GM20000 (cell line): ENCODE measurements around the gene HTRA2.

ENCODE experiments used
- DNase-seq: peaks from one replicate; pipeline ENCODE4 v3.0.0; 2012; ENCODE audit warnings: low spot score
- TF ChIP-seq, protein P1 (sequence below): IDR thresholded peaks from 2 replicates; pipeline ENCODE4 v1.5.1; 2012; ENCODE audit warnings: mild to moderate bottlenecking, control low read depth; ENCODE audit errors: extremely low read depth, missing control alignments

The HTRA2 gene

DNA sequence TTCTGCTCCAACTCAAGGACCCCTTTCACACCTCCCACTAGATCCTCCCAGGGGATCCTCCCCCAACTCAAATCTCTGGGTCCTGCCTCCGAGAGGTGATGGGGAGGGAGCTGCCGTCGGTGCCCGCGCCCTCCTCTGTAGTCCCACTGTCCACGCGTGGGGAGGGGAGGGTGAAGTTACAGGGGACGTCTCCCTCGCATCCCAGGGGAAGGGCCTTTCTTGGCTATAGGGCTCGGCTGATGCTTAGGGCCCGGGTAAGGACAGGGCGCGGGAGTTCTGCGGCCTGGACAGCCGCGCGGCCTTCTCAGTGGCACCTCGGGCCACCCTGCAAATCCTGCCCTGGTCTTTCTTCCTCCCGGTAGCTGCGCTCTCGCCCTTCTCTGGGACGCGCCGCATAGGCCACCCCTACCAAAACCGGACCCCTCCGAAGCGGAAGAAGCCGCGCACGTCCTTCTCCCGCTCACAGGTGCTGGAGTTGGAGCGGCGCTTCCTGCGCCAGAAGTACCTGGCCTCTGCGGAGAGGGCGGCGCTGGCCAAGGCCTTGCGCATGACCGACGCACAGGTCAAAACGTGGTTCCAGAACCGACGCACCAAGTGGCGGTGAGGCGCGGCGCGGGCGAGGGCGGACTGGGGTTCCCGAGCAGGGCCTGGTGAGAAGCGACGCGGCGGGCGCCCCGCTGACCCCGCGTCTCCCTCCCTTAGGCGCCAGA is 14.3 kb upstream of the HTRA2 start:
- DNase-seq: peak; percentile 45
- TF ChIP-seq, protein P1, sequence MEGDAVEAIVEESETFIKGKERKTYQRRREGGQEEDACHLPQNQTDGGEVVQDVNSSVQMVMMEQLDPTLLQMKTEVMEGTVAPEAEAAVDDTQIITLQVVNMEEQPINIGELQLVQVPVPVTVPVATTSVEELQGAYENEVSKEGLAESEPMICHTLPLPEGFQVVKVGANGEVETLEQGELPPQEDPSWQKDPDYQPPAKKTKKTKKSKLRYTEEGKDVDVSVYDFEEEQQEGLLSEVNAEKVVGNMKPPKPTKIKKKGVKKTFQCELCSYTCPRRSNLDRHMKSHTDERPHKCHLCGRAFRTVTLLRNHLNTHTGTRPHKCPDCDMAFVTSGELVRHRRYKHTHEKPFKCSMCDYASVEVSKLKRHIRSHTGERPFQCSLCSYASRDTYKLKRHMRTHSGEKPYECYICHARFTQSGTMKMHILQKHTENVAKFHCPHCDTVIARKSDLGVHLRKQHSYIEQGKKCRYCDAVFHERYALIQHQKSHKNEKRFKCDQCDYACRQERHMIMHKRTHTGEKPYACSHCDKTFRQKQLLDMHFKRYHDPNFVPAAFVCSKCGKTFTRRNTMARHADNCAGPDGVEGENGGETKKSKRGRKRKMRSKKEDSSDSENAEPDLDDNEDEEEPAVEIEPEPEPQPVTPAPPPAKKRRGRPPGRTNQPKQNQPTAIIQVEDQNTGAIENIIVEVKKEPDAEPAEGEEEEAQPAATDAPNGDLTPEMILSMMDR: no peak

DNA sequence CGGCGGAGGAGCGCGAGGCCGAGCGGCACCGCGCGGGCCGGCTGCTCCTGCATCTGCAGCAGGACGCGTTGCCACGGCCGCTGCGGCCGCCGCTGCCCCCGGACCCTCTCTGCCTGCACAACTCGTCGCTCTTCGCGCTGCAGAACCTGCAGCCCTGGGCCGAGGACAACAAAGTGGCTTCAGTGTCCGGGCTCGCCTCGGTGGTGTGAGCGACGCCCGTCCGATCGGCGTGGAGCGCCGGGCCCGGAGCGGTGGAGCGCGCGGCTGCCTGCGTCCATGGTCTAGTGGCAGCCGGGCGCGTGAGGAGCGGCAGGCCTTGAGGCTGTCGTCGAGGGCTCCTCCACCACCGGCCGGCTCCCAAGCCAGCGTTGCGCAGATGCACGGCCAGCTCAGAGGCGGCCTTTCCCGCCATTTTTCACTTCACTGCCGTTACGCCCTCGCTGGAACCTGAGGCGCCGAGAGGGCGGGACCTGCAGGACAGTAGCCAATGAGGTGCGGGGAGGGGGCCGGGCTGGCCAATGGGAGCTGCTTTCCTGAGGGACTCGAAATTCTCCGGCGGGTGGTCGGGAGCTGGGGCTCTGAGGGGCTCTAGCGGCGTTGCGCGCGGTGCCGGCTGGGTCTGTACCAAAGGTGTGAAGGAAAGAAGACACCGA is 13.6 kb upstream of the HTRA2 start:
- TF ChIP-seq, protein P1: no peak
- DNase-seq: peak; percentile 95

DNA sequence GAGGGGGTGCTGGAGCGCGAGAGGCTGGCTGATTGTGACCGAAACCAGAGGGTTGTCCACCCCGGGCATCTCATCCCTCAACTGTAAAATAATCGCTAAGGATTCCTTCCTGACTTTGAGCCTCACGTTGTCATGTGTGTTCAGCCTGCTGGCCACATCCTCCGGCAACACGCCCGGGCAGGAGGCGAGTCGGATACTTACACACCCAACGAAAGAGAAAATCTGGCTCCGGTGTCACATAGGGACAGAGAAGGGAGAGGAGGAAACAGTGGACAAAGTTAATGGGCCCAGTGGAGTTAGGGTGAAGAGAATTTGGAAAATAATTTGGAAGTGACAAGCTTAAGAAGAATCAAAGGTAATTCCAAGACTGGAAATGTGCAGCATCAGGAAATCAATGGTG is 13.1 kb upstream of the HTRA2 start:
- TF ChIP-seq, protein P1: no peak
- no peak for DNase-seq

DNA sequence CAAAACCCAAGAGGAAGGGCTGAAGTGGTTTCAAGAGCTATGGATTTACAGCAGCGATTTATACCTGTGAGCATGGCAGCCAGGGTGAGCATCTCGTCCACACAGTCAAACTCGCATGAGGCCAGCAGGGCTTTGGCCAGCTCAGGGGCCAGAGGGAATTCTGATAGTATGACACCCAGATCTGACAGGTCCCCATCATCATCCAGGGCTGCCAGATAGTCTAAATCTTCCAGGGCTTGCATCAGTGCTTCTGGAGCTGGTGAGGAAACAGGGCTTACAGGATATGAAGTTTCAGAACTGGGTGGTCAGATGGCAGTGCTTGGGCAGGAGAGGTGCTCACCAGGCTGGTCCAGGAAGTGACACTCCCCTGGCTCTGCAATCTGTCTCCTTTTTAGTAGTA is 7.2 kb upstream of the HTRA2 start:
- TF ChIP-seq, protein P1: no peak
- DNase-seq: no peak

DNA sequence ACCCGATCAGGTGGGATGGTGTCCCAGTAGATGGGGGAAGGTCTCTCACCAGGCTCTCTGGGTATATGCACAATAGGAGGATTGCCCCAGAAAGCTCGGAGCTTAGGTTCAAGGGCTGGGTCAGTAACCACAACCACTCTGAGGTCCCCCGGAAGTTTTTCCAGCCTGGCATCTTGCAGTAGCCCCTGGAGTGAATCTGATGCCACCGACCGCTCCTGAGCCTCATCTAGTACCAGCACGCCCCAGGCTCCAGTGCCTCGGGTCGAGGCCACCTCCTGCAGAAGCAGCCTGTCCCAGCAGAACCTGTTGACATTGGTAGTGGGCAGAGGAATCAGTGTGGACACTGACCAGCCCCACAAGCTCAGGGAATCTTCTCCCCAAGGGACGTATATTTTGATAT is 5.7 kb upstream of the HTRA2 start:
- TF ChIP-seq, protein P1: no peak
- DNase-seq: no peak

DNA sequence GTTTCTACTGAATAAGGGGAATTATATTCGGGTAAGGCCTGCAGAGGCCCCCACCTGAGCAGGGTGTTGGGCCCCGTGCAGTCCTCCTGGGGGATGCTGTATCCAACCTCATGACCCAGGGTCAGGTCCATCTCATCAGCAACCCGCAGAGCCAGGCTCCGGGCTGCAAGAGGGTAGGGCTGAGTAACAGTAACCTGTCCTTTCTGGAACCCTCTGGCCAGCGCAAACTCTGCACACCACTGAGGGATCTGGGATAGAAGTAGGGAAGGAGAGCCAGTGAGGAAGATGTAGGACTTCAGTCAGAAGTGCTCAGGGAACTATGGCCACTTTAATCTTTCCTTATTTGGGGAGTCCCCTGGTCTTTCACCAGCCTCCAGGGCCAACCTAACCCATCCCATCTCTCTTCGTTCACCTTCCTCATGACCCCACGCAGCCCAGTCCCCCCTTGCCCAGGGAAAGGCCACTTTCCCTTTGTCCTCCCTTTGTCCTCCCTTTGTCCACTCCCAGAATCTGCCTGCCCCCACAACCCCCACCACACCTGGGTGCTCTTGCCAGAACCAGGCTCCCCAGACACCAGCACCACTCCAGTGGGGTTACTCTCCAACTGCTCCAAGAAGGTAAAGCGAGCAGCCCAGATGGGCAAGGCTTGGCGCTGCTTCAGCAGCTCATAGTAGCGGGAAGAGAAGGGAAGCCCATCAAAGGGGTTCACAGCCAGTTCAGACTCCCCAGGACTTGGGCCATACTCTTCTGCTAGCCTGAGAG is 4.6 kb upstream of the HTRA2 start:
- TF ChIP-seq, protein P1: no peak
- DNase-seq: no peak
